OCI-LY7 (cell line): Measurements from ENCODE around the gene GPC2. TPM values are rescaled to one million over a fixed set of nuclear protein-coding genes. Genes with fewer than 3 reads are reported as not detected.

ENCODE experiments used
- BruUV-seq: library from RNA; stranded (reverse); fragments of 400-500 nt; replicated peaks from 2 replicates; lab custom pipeline; 2021; lab: Mats Ljungman, UMichigan
- CTCF ChIA-PET: fragments of 300-600 bp; sonication (Branson Sonifier 250); formaldehyde crosslinking; loops from one replicate; lab custom pipeline; 2022; ENCODE audit warnings: antibody characterized with exemption; ENCODE audit not compliant: unreplicated experiment; lab: Charles Lee
- POLR2A ChIA-PET: fragments of 300-600 bp; sonication (Branson Sonifier 250); formaldehyde crosslinking; loops from one replicate; lab custom pipeline; 2022; ENCODE audit warnings: antibody characterized with exemption; lab: Charles Lee
- DNase-seq: peaks from one replicate; pipeline ENCODE4 v3.0.0-alpha.2; 2015; ENCODE audit warnings: low spot score
- H2AFZ ChIP-seq: fragments of 200-600 bp; sonication (generic), shearing (Covaris generic); 2 replicates; pipeline ENCODE4 v1.6.1; 2014; ENCODE audit warnings: mild to moderate bottlenecking, antibody characterized with exemption, low read length, moderate library complexity
- H3K27ac ChIP-seq: fragments of 200-600 bp; sonication (generic); 2 replicates; pipeline ENCODE4 v1.5.1; 2014; ENCODE audit warnings: mixed run types, low read depth, mild to moderate bottlenecking, moderate library complexity, low read length, inconsistent platforms; ENCODE audit not compliant: poor library complexity, severe bottlenecking
- H3K36me3 ChIP-seq: fragments of 200-600 bp; sonication (generic); 2 replicates; pipeline ENCODE4 v1.6.1; 2014; ENCODE audit warnings: mild to moderate bottlenecking, antibody characterized with exemption, low read length, moderate library complexity, mixed read lengths; ENCODE audit not compliant: insufficient read depth
- H3K4me1 ChIP-seq: fragments of 200-600 bp; sonication (generic); 2 replicates; pipeline ENCODE4 v1.5.1; 2014; ENCODE audit warnings: mild to moderate bottlenecking, low read length; ENCODE audit not compliant: insufficient read depth, poor library complexity, severe bottlenecking
- H3K4me2 ChIP-seq: fragments of 200-600 bp; sonication (generic); 2 replicates; pipeline ENCODE4 v1.6.1; 2014; ENCODE audit warnings: mild to moderate bottlenecking, low read length
- H3K4me3 ChIP-seq: fragments of 200-600 bp; sonication (generic); 2 replicates; pipeline ENCODE4 v1.5.1; 2014; ENCODE audit warnings: mild to moderate bottlenecking, low read depth, low read length; ENCODE audit not compliant: poor library complexity, severe bottlenecking
- H3K79me2 ChIP-seq: fragments of 200-600 bp; sonication (generic); 2 replicates; pipeline ENCODE4 v1.6.1; 2016; ENCODE audit warnings: low read depth, mild to moderate bottlenecking, low read length, moderate library complexity, mixed read lengths; ENCODE audit not compliant: insufficient read depth
- H3K9me2 ChIP-seq: fragments of 200-600 bp; sonication (generic); 2 replicates; pipeline ENCODE4 v1.6.1; 2016; ENCODE audit warnings: mild to moderate bottlenecking, low read length, mixed read lengths; ENCODE audit not compliant: insufficient read depth
- H3K9me3 ChIP-seq: fragments of 200-600 bp; sonication (generic); 2 replicates; pipeline ENCODE4 v1.6.1; 2014; ENCODE audit warnings: mild to moderate bottlenecking, mixed run types, low read length, mixed read lengths
- H4K20me1 ChIP-seq: fragments of 200-600 bp; sonication (generic); 2 replicates; pipeline ENCODE4 v1.6.1; 2014; ENCODE audit warnings: mild to moderate bottlenecking, antibody characterized with exemption, low read length, moderate library complexity, mixed read lengths; ENCODE audit not compliant: insufficient read depth
- EZH2phosphoT487 ChIP-seq: fragments of 200-600 bp; sonication (generic); IDR thresholded peaks from 2 replicates; pipeline ENCODE4 v1.6.1; 2018; ENCODE audit warnings: low read depth, borderline replicate concordance, mild to moderate bottlenecking, mixed run types, antibody characterized with exemption, low read length, moderate library complexity, mixed read lengths
- intact Hi-C: fragments of 100-400 bp; cut with micrococcal nuclease; formaldehyde crosslinking; loops from one replicate; pipeline ENCODE4 v1.10.0; 2022; ENCODE audit not compliant: unreplicated experiment
- total RNA-seq, 2 experiments: library from RNA; depleted of rRNA in 1 of 2; stranded (reverse); fragments of >200 nt in 1 of 2; shearing (Covaris generic) in 1 of 2; gene quantifications; 2 replicates each; pipeline ENCODE4 v1.2.3, GENCODE V29; 2014 to 2022
- TF ChIP-seq, protein P1 (sequence below): fragments of 200-600 bp; sonication (generic); conservative IDR thresholded peaks from 2 replicates; pipeline ENCODE4 v1.5.1; 2014; ENCODE audit warnings: mild to moderate bottlenecking, antibody characterized with exemption, low read length, moderate library complexity, mixed read lengths

Gene GPC2
- total RNA-seq, 2 experiments from 2014 or later, result 20.2 to 23.2 TPM

DNA sequence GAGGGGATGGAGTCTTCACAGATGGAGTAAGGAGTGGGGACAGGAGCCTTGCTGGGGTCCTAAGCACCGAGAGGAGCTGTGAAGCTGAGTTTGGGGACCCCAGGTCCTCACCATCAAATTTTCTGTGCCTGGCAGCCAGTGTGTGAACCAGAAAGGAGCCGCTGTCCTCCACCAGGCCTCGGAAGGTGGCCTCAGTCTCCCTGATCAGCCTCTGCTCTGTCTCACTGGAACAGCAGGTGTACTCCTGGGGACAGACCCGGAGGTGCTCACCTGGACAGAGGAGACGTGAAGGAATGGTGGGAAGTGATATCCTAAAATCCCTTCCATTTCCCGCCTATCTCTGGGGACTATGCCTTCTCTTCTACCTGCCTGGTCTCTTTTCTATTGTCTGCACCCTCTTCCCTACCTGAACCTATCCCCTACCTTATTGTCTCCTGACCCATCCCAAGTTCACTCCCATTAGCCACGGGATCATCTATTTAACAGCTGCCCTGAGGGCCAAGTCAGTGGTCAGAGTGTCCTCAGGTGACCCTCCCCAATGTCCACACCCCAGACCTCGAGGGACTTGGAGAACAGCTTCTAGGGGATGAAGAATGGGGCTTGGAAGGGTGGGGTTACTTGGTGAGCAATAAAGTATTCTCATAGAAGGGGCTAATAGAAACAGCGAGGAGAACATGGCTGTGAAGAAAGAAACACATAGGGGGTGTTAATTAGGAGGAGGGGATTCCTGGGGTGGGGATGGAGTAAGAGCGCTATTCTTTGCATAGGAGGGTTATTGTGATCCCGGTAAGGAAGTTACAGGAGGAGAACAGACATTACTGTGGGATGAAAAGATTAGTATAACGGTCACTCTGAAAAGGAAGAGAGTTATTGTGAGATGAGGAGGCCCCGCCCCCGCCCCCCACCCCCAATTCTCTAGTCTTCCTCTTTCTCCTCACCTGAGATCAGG lies 811 bp downstream of the GPC2 start:
- H3K9me3 ChIP-seq, result no peaks in the 10 kb centered on the region
- no peak for DNase-seq
- peaks cover 9% of the 10 kb centered on the region; the same call in 1 of the 2 replicates for H3K36me3 ChIP-seq
- BruUV-seq, result TSS peak; percentile 65
- peak overlapping the region; percentile 95 for H3K4me3 ChIP-seq
- H3K4me2 ChIP-seq, result peak overlapping the region; percentile 99
- TF ChIP-seq EZH2phosphoT487, result no peak
- TF ChIP-seq, protein P1, sequence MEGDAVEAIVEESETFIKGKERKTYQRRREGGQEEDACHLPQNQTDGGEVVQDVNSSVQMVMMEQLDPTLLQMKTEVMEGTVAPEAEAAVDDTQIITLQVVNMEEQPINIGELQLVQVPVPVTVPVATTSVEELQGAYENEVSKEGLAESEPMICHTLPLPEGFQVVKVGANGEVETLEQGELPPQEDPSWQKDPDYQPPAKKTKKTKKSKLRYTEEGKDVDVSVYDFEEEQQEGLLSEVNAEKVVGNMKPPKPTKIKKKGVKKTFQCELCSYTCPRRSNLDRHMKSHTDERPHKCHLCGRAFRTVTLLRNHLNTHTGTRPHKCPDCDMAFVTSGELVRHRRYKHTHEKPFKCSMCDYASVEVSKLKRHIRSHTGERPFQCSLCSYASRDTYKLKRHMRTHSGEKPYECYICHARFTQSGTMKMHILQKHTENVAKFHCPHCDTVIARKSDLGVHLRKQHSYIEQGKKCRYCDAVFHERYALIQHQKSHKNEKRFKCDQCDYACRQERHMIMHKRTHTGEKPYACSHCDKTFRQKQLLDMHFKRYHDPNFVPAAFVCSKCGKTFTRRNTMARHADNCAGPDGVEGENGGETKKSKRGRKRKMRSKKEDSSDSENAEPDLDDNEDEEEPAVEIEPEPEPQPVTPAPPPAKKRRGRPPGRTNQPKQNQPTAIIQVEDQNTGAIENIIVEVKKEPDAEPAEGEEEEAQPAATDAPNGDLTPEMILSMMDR, result no peak
- H4K20me1 ChIP-seq, result no peaks in the 10 kb centered on the region
- H2AFZ ChIP-seq, result no peak overlapping the region; the same call in 1 of the 2 replicates
- peak overlapping the region; percentile 39 for H3K27ac ChIP-seq
- POLR2A ChIA-PET, result interaction anchor here (1.0 to 1.5 kb wide), 4 partner anchors 17 to 42 kb away, joined by 3 to 8 read pairs (median 6); partner anchors contain the start of gene LAMTOR4
- peaks cover 76% of the 10 kb centered on the region for H3K4me1 ChIP-seq
- peaks cover 6% of the 10 kb centered on the region; the same call in 1 of the 2 replicates for H3K79me2 ChIP-seq
- intact Hi-C loops, result no loop called here
- H3K9me2 ChIP-seq, result no peaks in the 10 kb centered on the region
- CTCF ChIA-PET, result interaction anchor here (0.6 kb wide), 1 partner anchor 1927 kb away, joined by 3 read pairs; no protein-coding TSS in a partner anchor

DNA sequence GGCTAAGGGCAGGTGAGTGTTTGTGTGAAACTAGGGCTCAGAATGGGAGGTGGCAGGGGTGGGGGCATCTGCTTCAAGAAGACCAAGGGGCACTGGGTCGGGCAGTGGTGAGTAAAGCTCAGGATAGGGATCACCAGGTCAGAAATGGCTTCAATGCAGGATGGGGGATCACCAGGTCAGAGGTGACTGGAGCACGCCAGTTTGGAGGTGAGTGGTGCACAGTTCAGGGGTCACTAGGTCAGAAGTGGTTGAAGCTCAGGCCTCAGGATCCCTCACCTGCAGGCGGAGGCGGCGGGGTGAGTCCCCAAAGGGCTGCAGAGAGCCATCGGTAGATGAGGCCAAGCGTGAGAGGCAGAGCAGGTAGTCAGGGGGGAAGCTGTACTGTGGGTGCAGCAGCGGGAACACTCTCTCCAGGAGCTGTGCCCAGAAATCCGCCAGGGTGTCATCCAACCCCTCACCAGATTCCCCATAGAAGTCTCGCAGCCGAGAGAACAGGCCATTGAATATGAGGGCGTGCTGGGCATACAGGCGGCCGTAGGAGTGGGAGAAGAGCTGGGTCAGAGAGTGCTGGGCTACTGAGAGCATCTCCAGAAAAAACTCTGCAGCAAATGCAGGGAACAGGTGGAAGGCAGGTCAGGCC lies 1.8 kb downstream of the GPC2 start:
- CTCF ChIA-PET, result no interaction called here
- intact Hi-C loops, result no loop called here

More for the DNA sequence above, 1.8 kb downstream of the GPC2 start:
- peaks cover 6% of the 10 kb centered on the region; the same call in 1 of the 2 replicates for H3K79me2 ChIP-seq
- no TSS peak for BruUV-seq
- H3K4me2 ChIP-seq, result peak overlapping the region; percentile 24; the same call in 1 of the 2 replicates
- no peak overlapping the region for H3K27ac ChIP-seq
- no peaks in the 10 kb centered on the region for H4K20me1 ChIP-seq
- TF ChIP-seq, protein P1, result no peak
- no peak for TF ChIP-seq EZH2phosphoT487
- no peak for DNase-seq
- POLR2A ChIA-PET, result interaction anchor here (0.7 to 1.0 kb wide), 2 partner anchors 15 to 16 kb away, joined by 3 to 4 read pairs; no protein-coding TSS in a partner anchor
- no peak overlapping the region for H2AFZ ChIP-seq
- no peaks in the 10 kb centered on the region for H3K9me2 ChIP-seq
- no peak overlapping the region for H3K4me3 ChIP-seq
- peaks cover 76% of the 10 kb centered on the region for H3K4me1 ChIP-seq
- no peaks in the 10 kb centered on the region for H3K9me3 ChIP-seq
- peaks cover 9% of the 10 kb centered on the region; the same call in 1 of the 2 replicates for H3K36me3 ChIP-seq
